Measurements from ENCODE around the gene BSG.

BSG gene

DNA sequence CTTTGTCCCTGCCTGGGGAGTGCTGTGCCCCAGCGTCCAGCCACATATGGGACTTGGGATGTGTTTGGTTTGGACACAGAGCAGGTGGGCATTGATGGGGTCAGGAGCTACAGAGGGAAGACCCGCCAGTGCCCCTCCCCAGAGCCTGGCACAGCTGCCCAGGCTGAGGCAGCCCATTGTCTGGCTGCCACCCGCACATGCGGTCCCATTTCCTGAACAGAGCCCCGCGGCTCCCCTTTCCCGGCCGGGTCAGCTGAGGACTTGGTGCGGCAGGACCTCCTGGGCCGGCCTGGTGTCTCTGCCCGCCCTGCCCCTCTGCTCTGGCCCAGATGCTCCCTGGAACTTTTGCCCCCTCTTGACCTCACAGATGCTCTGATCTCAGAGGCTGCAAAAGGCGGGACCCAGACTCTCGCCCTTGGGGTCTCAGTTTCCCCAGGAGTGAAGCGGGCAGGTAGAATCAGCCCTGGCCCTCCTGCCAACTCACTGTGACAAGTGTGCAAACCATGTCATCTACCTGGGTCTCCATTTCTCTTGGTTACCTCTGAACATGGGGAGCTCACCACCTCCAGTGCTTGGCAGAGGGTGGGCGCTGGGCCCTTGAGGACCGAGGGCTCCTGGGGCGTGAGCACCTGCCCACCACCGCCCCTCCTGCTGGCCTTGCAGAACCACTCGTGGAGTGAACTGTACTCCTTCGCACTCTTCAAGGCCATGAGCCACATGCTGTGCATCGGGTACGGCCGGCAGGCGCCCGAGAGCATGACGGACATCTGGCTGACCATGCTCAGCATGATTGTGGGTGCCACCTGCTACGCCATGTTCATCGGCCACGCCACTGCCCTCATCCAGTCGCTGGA is 35.1 kb downstream of the BSG start:
- ChIA-PET POLR2A (no interaction called here), CTCF (no interaction called here)
- H3K9me3 ChIP-seq (ENCODE audit: control insufficient read depth, insufficient read depth, low read depth, low read length): no peaks in the 10 kb centered on the region
- H3K4me1 ChIP-seq (ENCODE audit: control insufficient read depth, insufficient read depth, low read length): no peaks in the 10 kb centered on the region
- H3K4me3 ChIP-seq (ENCODE audit: low read depth, low read length): no peak overlapping the region
- no peak overlapping the region for H3K27ac ChIP-seq (ENCODE audit: extremely low read depth, low read depth, low read length)
- peaks cover 0 to 6% of the 10 kb centered on the region in 2 experiments; a peak in 2 of 3 replicates for H3K36me3 ChIP-seq (ENCODE audit: control insufficient read depth in 2 of 2, insufficient read depth in 1 of 2, low read length in 2 of 2)
- TF ChIP-seq ZNF146 (tag by site-specific recombination; IDR thresholded peaks at IDR 0.05): no peak
- no peak for TF ChIP-seq ZSCAN16 (tag by site-specific recombination; IDR thresholded peaks at IDR 0.05)
- TF ChIP-seq ZNF157 (tag by site-specific recombination; IDR thresholded peaks at IDR 0.05): no peak
- TF ChIP-seq, protein P1, sequence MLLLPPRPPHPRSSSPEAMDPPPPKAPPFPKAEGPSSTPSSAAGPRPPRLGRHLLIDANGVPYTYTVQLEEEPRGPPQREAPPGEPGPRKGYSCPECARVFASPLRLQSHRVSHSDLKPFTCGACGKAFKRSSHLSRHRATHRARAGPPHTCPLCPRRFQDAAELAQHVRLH (tag by site-specific recombination; IDR thresholded peaks at IDR 0.05): peak; percentile 68; the same call in 1 of the 2 replicates
- no peak for TF ChIP-seq ZSCAN30 (tag by site-specific recombination; IDR thresholded peaks at IDR 0.05)
- TF ChIP-seq ZNF114 (tag by site-specific recombination; IDR thresholded peaks at IDR 0.05): no peak
- TF ChIP-seq ZNF837 (tag by site-specific recombination; IDR thresholded peaks at IDR 0.05): no peak
- TF ChIP-seq ZNF311 (tag by site-specific recombination; IDR thresholded peaks at IDR 0.05; ENCODE audit: borderline replicate concordance): no peak
- no peak for TF ChIP-seq ZNF530 (tag by site-specific recombination; IDR thresholded peaks at IDR 0.05; ENCODE audit: low read depth)
- TF ChIP-seq, protein P2, sequence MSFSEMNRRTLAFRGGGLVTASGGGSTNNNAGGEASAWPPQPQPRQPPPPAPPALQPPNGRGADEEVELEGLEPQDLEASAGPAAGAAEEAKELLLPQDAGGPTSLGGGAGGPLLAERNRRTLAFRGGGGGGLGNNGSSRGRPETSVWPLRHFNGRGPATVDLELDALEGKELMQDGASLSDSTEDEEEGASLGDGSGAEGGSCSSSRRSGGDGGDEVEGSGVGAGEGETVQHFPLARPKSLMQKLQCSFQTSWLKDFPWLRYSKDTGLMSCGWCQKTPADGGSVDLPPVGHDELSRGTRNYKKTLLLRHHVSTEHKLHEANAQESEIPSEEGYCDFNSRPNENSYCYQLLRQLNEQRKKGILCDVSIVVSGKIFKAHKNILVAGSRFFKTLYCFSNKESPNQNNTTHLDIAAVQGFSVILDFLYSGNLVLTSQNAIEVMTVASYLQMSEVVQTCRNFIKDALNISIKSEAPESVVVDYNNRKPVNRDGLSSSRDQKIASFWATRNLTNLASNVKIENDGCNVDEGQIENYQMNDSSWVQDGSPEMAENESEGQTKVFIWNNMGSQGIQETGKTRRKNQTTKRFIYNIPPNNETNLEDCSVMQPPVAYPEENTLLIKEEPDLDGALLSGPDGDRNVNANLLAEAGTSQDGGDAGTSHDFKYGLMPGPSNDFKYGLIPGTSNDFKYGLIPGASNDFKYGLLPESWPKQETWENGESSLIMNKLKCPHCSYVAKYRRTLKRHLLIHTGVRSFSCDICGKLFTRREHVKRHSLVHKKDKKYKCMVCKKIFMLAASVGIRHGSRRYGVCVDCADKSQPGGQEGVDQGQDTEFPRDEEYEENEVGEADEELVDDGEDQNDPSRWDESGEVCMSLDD (tag by site-specific recombination; IDR thresholded peaks at IDR 0.05): no peak
- TF ChIP-seq ZNF548 (tag by site-specific recombination; IDR thresholded peaks at IDR 0.05): no peak
- TF ChIP-seq, protein P3, sequence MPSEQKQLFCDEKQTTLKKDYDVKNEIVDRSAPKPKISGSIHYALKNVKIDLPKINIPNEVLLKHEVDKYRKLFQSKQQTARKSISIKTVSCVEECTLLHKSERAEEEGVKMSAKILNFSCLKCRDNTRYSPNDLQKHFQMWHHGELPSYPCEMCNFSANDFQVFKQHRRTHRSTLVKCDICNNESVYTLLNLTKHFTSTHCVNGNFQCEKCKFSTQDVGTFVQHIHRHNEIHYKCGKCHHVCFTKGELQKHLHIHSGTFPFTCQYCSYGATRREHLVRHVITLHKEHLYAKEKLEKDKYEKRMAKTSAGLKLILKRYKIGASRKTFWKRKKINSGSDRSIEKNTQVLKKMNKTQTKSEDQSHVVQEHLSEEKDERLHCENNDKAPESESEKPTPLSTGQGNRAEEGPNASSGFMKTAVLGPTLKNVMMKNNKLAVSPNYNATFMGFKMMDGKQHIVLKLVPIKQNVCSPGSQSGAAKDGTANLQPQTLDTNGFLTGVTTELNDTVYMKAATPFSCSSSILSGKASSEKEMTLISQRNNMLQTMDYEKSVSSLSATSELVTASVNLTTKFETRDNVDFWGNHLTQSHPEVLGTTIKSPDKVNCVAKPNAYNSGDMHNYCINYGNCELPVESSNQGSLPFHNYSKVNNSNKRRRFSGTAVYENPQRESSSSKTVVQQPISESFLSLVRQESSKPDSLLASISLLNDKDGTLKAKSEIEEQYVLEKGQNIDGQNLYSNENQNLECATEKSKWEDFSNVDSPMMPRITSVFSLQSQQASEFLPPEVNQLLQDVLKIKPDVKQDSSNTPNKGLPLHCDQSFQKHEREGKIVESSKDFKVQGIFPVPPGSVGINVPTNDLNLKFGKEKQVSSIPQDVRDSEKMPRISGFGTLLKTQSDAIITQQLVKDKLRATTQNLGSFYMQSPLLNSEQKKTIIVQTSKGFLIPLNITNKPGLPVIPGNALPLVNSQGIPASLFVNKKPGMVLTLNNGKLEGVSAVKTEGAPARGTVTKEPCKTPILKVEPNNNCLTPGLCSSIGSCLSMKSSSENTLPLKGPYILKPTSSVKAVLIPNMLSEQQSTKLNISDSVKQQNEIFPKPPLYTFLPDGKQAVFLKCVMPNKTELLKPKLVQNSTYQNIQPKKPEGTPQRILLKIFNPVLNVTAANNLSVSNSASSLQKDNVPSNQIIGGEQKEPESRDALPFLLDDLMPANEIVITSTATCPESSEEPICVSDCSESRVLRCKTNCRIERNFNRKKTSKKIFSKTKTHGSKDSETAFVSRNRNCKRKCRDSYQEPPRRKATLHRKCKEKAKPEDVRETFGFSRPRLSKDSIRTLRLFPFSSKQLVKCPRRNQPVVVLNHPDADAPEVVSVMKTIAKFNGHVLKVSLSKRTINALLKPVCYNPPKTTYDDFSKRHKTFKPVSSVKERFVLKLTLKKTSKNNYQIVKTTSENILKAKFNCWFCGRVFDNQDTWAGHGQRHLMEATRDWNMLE (tag by site-specific recombination; conservative IDR thresholded peaks at IDR 0.05; ENCODE audit: low read depth): no peak
- peak; percentile 17; the same call in 1 of the 2 replicates for TF ChIP-seq KLF8 (tag by site-specific recombination; IDR thresholded peaks at IDR 0.05)
- TF ChIP-seq, protein P4, sequence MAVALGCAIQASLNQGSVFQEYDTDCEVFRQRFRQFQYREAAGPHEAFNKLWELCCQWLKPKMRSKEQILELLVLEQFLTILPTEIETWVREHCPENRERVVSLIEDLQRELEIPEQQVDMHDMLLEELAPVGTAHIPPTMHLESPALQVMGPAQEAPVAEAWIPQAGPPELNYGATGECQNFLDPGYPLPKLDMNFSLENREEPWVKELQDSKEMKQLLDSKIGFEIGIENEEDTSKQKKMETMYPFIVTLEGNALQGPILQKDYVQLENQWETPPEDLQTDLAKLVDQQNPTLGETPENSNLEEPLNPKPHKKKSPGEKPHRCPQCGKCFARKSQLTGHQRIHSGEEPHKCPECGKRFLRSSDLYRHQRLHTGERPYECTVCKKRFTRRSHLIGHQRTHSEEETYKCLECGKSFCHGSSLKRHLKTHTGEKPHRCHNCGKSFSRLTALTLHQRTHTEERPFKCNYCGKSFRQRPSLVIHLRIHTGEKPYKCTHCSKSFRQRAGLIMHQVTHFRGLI (tag by site-specific recombination; IDR thresholded peaks at IDR 0.05): no peak
- TF ChIP-seq ZNF341 (tag by site-specific recombination; IDR thresholded peaks at IDR 0.05; ENCODE audit: low read depth): no peak
- TF ChIP-seq, protein P5, sequence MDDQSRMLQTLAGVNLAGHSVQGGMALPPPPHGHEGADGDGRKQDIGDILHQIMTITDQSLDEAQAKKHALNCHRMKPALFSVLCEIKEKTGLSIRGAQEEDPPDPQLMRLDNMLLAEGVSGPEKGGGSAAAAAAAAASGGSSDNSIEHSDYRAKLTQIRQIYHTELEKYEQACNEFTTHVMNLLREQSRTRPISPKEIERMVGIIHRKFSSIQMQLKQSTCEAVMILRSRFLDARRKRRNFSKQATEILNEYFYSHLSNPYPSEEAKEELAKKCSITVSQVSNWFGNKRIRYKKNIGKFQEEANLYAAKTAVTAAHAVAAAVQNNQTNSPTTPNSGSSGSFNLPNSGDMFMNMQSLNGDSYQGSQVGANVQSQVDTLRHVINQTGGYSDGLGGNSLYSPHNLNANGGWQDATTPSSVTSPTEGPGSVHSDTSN (CRISPR knock-in tag; IDR thresholded peaks at IDR 0.05): no peak
